IMR-90 (cell line): ENCODE results near the gene PROM2. TPM values are rescaled to one million over a fixed set of nuclear protein-coding genes. Genes with fewer than 3 reads are reported as not detected.

Source experiments
- ATAC-seq: fragments of 200-7000 bp; cut with Tn5 transposase; 2 replicates; pipeline ENCODE4 v1.9.1; 2020; ENCODE audit warnings: low read depth, mild to moderate bottlenecking, moderate library complexity
- BruUV-seq: library from RNA; stranded (reverse); fragments of 400-500 nt; replicated peaks from 2 replicates; lab custom pipeline; 2021; lab: Mats Ljungman, UMichigan
- CTCF ChIA-PET: fragments of 300-600 bp; formaldehyde crosslinking; extraction: SDS; loops from one replicate; lab custom pipeline; 2021; ENCODE audit warnings: antibody characterized with exemption; lab: Yijun Ruan, JAX
- POLR2A ChIA-PET: fragments of 300-600 bp; sonication (Branson Sonifier 250); formaldehyde crosslinking; loops from one replicate; lab custom pipeline; 2022; ENCODE audit warnings: antibody characterized with exemption; ENCODE audit not compliant: unreplicated experiment; lab: Charles Lee
- DNase-seq: peaks from one replicate; pipeline ENCODE4 v3.0.0; 2013
- H2AFZ ChIP-seq: replicated peaks from 2 replicates; pipeline ENCODE3; 2013; ENCODE audit warnings: low read length, mild to moderate bottlenecking; ENCODE audit not compliant: poor library complexity
- H2AK5ac ChIP-seq: 2 replicates; pipeline ENCODE4 v1.6.1; 2013; ENCODE audit warnings: low read depth, low read length, inconsistent platforms
- H2AK9ac ChIP-seq: replicated peaks from 2 replicates; pipeline ENCODE3; 2013; ENCODE audit warnings: mild to moderate bottlenecking, low read depth, low read length, moderate library complexity; ENCODE audit not compliant: poor library complexity
- H2BK120ac ChIP-seq: 2 replicates; pipeline ENCODE4 v1.6.1; 2013; ENCODE audit warnings: low read depth, low read length, inconsistent platforms
- H2BK15ac ChIP-seq: 3 replicates; pipeline ENCODE4 v1.6.1; 2013; ENCODE audit warnings: low read depth, low read length, inconsistent platforms
- H2BK20ac ChIP-seq: 2 replicates; pipeline ENCODE4 v1.6.1; 2013; ENCODE audit warnings: low read depth, mild to moderate bottlenecking, inconsistent platforms, low read length, moderate library complexity
- H2BK5ac ChIP-seq: 2 replicates; pipeline ENCODE4 v1.6.1; 2013; ENCODE audit warnings: mild to moderate bottlenecking, low read depth, low read length, inconsistent platforms; ENCODE audit not compliant: poor library complexity, severe bottlenecking
- H3K14ac ChIP-seq: replicated peaks from 2 replicates; pipeline ENCODE4 v1.6.1; 2013; ENCODE audit warnings: low read depth, low read length, inconsistent platforms
- H3K18ac ChIP-seq: 2 replicates; pipeline ENCODE4 v1.6.1; 2013; ENCODE audit warnings: low read depth, low read length, control low read depth
- H3K23ac ChIP-seq: 2 replicates; pipeline ENCODE4 v1.6.1; 2013; ENCODE audit warnings: low read depth, low read length, inconsistent platforms
- H3K27ac ChIP-seq: 2 replicates; pipeline ENCODE4 v1.5.1; 2013; ENCODE audit warnings: mild to moderate bottlenecking, control low read depth, low read length; ENCODE audit not compliant: insufficient read depth
- H3K27me3 ChIP-seq: 2 replicates; pipeline ENCODE4 v1.6.1; 2013; ENCODE audit warnings: low read length; ENCODE audit not compliant: control insufficient read depth, insufficient read depth
- H3K36me3 ChIP-seq: 2 replicates; pipeline ENCODE4 v1.6.1; 2013; ENCODE audit warnings: low read length, mixed read lengths; ENCODE audit not compliant: control insufficient read depth, insufficient read depth
- H3K4ac ChIP-seq: 2 replicates; pipeline ENCODE4 v1.6.1; 2013; ENCODE audit warnings: low read depth, low read length, inconsistent platforms
- H3K4me1 ChIP-seq: 2 replicates; pipeline ENCODE4 v1.6.1; 2013; ENCODE audit warnings: low read length, mixed read lengths; ENCODE audit not compliant: control insufficient read depth, insufficient read depth
- H3K4me2 ChIP-seq: 2 replicates; pipeline ENCODE4 v1.6.1; 2013; ENCODE audit warnings: low read depth, mild to moderate bottlenecking, control low read depth, low read length, moderate library complexity
- H3K4me3 ChIP-seq: 2 replicates; pipeline ENCODE4 v1.5.1; 2013; ENCODE audit warnings: low read depth, mild to moderate bottlenecking, control low read depth, low read length, moderate library complexity; ENCODE audit not compliant: insufficient read depth
- H3K56ac ChIP-seq: 2 replicates; pipeline ENCODE4 v1.6.1; 2013; ENCODE audit warnings: low read length, inconsistent platforms; ENCODE audit not compliant: insufficient read depth; ENCODE audit errors: extremely low read depth
- H3K79me1 ChIP-seq, 2 experiments: 2 replicates each; pipeline ENCODE4 v1.6.1; 2013; ENCODE audit warnings: low read length in 2 of 2, inconsistent platforms in 1 of 2, low read depth in 1 of 2
- H3K9ac ChIP-seq: 2 replicates; pipeline ENCODE4 v1.6.1; 2013; ENCODE audit warnings: low read depth, low read length, control low read depth
- H3K9me1 ChIP-seq: 2 replicates; pipeline ENCODE4 v1.6.1; 2013; ENCODE audit warnings: low read length, inconsistent platforms; ENCODE audit not compliant: insufficient read depth
- H3K9me3 ChIP-seq: 2 replicates; pipeline ENCODE4 v1.6.1; 2013; ENCODE audit warnings: low read length; ENCODE audit not compliant: control insufficient read depth, insufficient read depth
- H4K20me1 ChIP-seq: 2 replicates; pipeline ENCODE4 v1.6.1; 2013; ENCODE audit warnings: low read length, inconsistent platforms; ENCODE audit not compliant: insufficient read depth
- H4K5ac ChIP-seq: 2 replicates; pipeline ENCODE4 v1.6.1; 2013; ENCODE audit warnings: mild to moderate bottlenecking, low read depth, low read length, control low read depth
- H4K8ac ChIP-seq, 2 experiments: 2 replicates each; pipeline ENCODE4 v1.6.1; 2013; ENCODE audit warnings: low read depth in 2 of 2, low read length in 2 of 2, control low read depth in 1 of 2, inconsistent platforms in 1 of 2
- H4K91ac ChIP-seq: 2 replicates; pipeline ENCODE4 v1.6.1; 2013; ENCODE audit warnings: low read depth, low read length, inconsistent platforms; ENCODE audit not compliant: insufficient read depth
- BHLHE40 ChIP-seq: fragments of 150-350 bp; IDR thresholded peaks from 2 replicates; pipeline ENCODE4 v1.6.1; 2016; ENCODE audit warnings: mild to moderate bottlenecking, low read depth, low read length
- CEBPB ChIP-seq: IDR thresholded peaks from 2 replicates; pipeline ENCODE4 v1.6.1; 2012; ENCODE audit warnings: low read depth, low read length, improper control_type of control experiment
- CHD1 ChIP-seq: IDR thresholded peaks from 2 replicates; pipeline ENCODE4 v1.6.1; 2012; ENCODE audit warnings: low read depth, low read length, improper control_type of control experiment
- CTCF ChIP-seq: conservative IDR thresholded peaks from 2 replicates; pipeline ENCODE4 v1.5.1; 2012; ENCODE audit warnings: mild to moderate bottlenecking, low read depth, low read length, improper control_type of control experiment
- ELK1 ChIP-seq: fragments of 150-350 bp; IDR thresholded peaks from 2 replicates; pipeline ENCODE4 v1.6.1; 2016; ENCODE audit warnings: low read depth, mild to moderate bottlenecking, low read length, moderate library complexity, borderline replicate concordance
- FOS ChIP-seq: fragments of 150-350 bp; IDR thresholded peaks from 2 replicates; pipeline ENCODE4 v1.6.1; 2016; ENCODE audit warnings: low read depth, low read length
- MAFK ChIP-seq: IDR thresholded peaks from 2 replicates; pipeline ENCODE4 v1.6.1; 2012; ENCODE audit warnings: low read depth, low read length, improper control_type of control experiment
- MAZ ChIP-seq: IDR thresholded peaks from 2 replicates; pipeline ENCODE4 v1.6.1; 2012; ENCODE audit warnings: low read depth, mild to moderate bottlenecking, low read length, improper control_type of control experiment, moderate library complexity, borderline replicate concordance
- MXI1 ChIP-seq: IDR thresholded peaks from 2 replicates; pipeline ENCODE4 v1.6.1; 2012; ENCODE audit warnings: low read depth, mild to moderate bottlenecking, low read length, moderate library complexity, borderline replicate concordance
- NFE2L2 ChIP-seq: fragments of 150-350 bp; IDR thresholded peaks from 2 replicates; pipeline ENCODE4 v1.6.1; 2016; ENCODE audit warnings: low read depth, mild to moderate bottlenecking, low read length
- POLR2A ChIP-seq: IDR thresholded peaks from 2 replicates; pipeline ENCODE4 v1.6.1; 2012; ENCODE audit warnings: mild to moderate bottlenecking, low read depth, low read length
- RAD21 ChIP-seq: IDR thresholded peaks from 2 replicates; pipeline ENCODE4 v1.6.1; 2012; ENCODE audit warnings: low read length, improper control_type of control experiment
- RCOR1 ChIP-seq: IDR thresholded peaks from 2 replicates; pipeline ENCODE4 v1.6.1; 2012; ENCODE audit warnings: mild to moderate bottlenecking, low read length, improper control_type of control experiment; ENCODE audit not compliant: insufficient replicate concordance
- RFX5 ChIP-seq: IDR thresholded peaks from 2 replicates; pipeline ENCODE4 v1.8.0; 2012; ENCODE audit warnings: low read depth, mild to moderate bottlenecking, low read length, moderate library complexity
- SMC3 ChIP-seq: fragments of 150-350 bp; IDR thresholded peaks from 2 replicates; pipeline ENCODE4 v1.6.1; 2016; ENCODE audit warnings: low read depth, mild to moderate bottlenecking, antibody characterized with exemption, low read length, moderate library complexity
- USF2 ChIP-seq: fragments of 150-350 bp; IDR thresholded peaks from 2 replicates; pipeline ENCODE4 v1.6.1; 2017; ENCODE audit warnings: mild to moderate bottlenecking, antibody characterized with exemption, low read length, low read depth
- WGBS, 2 experiments: methylation state at CpG; one replicate each; pipeline versions ENCODE4 v1.1.5 to v1.1.7; 2013; ENCODE audit warnings: missing lambda C conversion rate in 2 of 2; ENCODE audit not compliant: insufficient read length in 1 of 2; ENCODE audit errors: extremely low coverage in 2 of 2; 5-methylcytosine and 5-hydroxymethylcytosine counted together
- dilution Hi-C: fragments of 300-500 bp; cut with HindIII; formaldehyde crosslinking; loops from one replicate; pipeline ENCODE4 v1.14.3; 2018; ENCODE audit warnings: low sequenced_read_pairs; ENCODE audit not compliant: unreplicated experiment
- in situ Hi-C: fragments of 300-500 bp; cut with MboI; formaldehyde crosslinking; loops from 3 replicates; pipeline ENCODE4 v1.14.3; 2019; ENCODE audit warnings: low sequenced_read_pairs, inconsistent platforms, mixed read lengths
- intact Hi-C: fragments of 100-400 bp; cut with micrococcal nuclease; formaldehyde crosslinking; loops from 2 replicates; pipeline ENCODE4 v1.10.0; 2022
- polyA plus RNA-seq, 3 experiments: library from polyadenylated mRNA; depleted of rRNA; stranded (reverse); fragments of >200 nt; gene quantifications; 2 replicates each; pipeline ENCODE4 v1.2.3, GENCODE V29; 2012; ENCODE audit warnings: low replicate concordance in 1 of 3
- total RNA-seq: library from RNA; depleted of rRNA; stranded (reverse); fragments of >200 nt; gene quantifications from 2 replicates; pipeline ENCODE4 v1.2.3, GENCODE V29; 2012

Gene PROM2
- total and polyA plus RNA-seq, 2 of the 4 experiments (the other 2 are of a cell fraction), result 0.26 TPM; not detected in 1

- Histone ChIP-seq H2AK5ac (no peak overlapping the region), H3K27ac (no peak overlapping the region), H2BK120ac (no peak overlapping the region), H3K4me1 (no peaks in the 10 kb centered on the region), H2BK15ac (no peak overlapping the region), H4K5ac (no peak overlapping the region), H3K18ac (no peak overlapping the region), H3K4ac (no peak overlapping the region), H2BK5ac (no peak overlapping the region), H2AK9ac (no peak overlapping the region), H3K4me2 (no peak overlapping the region), H2BK20ac (no peak overlapping the region), H3K9me3 (peaks cover 11% of the 10 kb centered on the region), H3K27me3 (no peaks in the 10 kb centered on the region), H4K91ac (no peak overlapping the region), H3K9me1 (no peaks in the 10 kb centered on the region), H3K4me3 (no peak overlapping the region), H3K23ac (no peak overlapping the region), H3K36me3 (no peaks in the 10 kb centered on the region), H4K8ac (no peak overlapping the region), H3K56ac (no peak overlapping the region), H3K9ac (no peak overlapping the region), H3K14ac (no peak overlapping the region), H4K20me1 (no peaks in the 10 kb centered on the region), H2AFZ (no peak overlapping the region), H3K79me1 (no peaks in the 10 kb centered on the region)
- intact Hi-C loops (no loop called here), in situ Hi-C loops (no loop called here), dilution Hi-C loops (no loop called here)
- no peak for DNase-seq
- no TSS peak for BruUV-seq
- ChIA-PET CTCF (interaction anchor here (0.6 kb wide), 1 partner anchor 9 kb away, joined by 5 read pairs; no protein-coding TSS in a partner anchor), POLR2A (no interaction called here)
- no CpG with 5 or more reads among the region's 5 CpGs for WGBS, 2 experiments
- ATAC-seq, result no peak
- no peak for TF ChIP-seq MAZ
- no peak for TF ChIP-seq POLR2A
- TF ChIP-seq CTCF, result no peak
- TF ChIP-seq RCOR1, result no peak
- TF ChIP-seq RAD21, result no peak
- TF ChIP-seq SMC3, result no peak
- no peak for TF ChIP-seq NFE2L2
- no peak for TF ChIP-seq CHD1
- TF ChIP-seq MXI1, result no peak
- TF ChIP-seq ELK1, result no peak
- TF ChIP-seq BHLHE40, result no peak
- no peak for TF ChIP-seq FOS
- TF ChIP-seq RFX5, result no peak
- no peak for TF ChIP-seq CEBPB
- TF ChIP-seq MAFK, result no peak
- TF ChIP-seq USF2, result no peak
These were observed 34.2 kb upstream of the PROM2 start for GRCh38 chr2:95240091-95240490.
